K562 (cell line): ENCODE results near the gene ZBTB2. TPM values are rescaled to one million over a fixed set of nuclear protein-coding genes. Genes with fewer than 3 reads are reported as not detected.

ENCODE experiments used
- ARHGAP35 ChIP-seq: fragments of 450-650 bp; IDR thresholded peaks from 2 replicates; pipeline ENCODE4 v1.6.1; 2018; ENCODE audit not compliant: partially characterized antibody
- ATF7 ChIP-seq: fragments of 450-650 bp; IDR thresholded peaks from 2 replicates; pipeline ENCODE4 v1.7.1; 2014; ENCODE audit warnings: mild to moderate bottlenecking, moderate library complexity
- CBX1 ChIP-seq: sonication (generic); IDR thresholded peaks from 2 replicates; pipeline ENCODE4 v1.6.1; 2016; ENCODE audit warnings: antibody characterized with exemption, low read depth, mild to moderate bottlenecking
- ELF1 ChIP-seq: fragments of 200-800 bp; sonication (Bioruptor generic); IDR thresholded peaks from 2 replicates; pipeline ENCODE4 v1.6.1; 2016; ENCODE audit warnings: missing genetic modification characterization, missing compliant biosample characterization
- FOXA1 ChIP-seq: fragments of 450-650 bp; IDR thresholded peaks from 2 replicates; pipeline ENCODE4 v1.6.1; 2016; ENCODE audit warnings: mild to moderate bottlenecking, borderline replicate concordance
- GABPA ChIP-seq: fragments of 200-800 bp; sonication (Bioruptor generic); conservative IDR thresholded peaks from 2 replicates; pipeline ENCODE4 v1.6.1; 2016; ENCODE audit warnings: low read depth, missing genetic modification characterization, missing compliant biosample characterization
- GATAD2A ChIP-seq: fragments of 450-650 bp; IDR thresholded peaks from 2 replicates; pipeline ENCODE4 v1.6.1; 2017
- GATAD2B ChIP-seq: fragments of 450-650 bp; IDR thresholded peaks from 2 replicates; pipeline ENCODE4 v1.6.1; 2017; ENCODE audit warnings: mild to moderate bottlenecking, borderline replicate concordance
- MYC ChIP-seq, 2 experiments: fragments of 250-450 bp in 1 of 2; sonication (Bioruptor Pico) in 1 of 2; IDR thresholded peaks; 2 replicates each; pipeline versions ENCODE4 v1.5.1 to v1.6.1; 2012 to 2021; ENCODE audit warnings: low read depth in 2 of 2, borderline replicate concordance in 1 of 2, improper control_type of control experiment in 1 of 2, low read length in 1 of 2, mild to moderate bottlenecking in 1 of 2, moderate library complexity in 1 of 2
- OTX1 ChIP-seq: fragments of 450-650 bp; formaldehyde crosslinking; IDR thresholded peaks from 2 replicates; pipeline ENCODE4 v1.4.0; 2022; ENCODE audit warnings: mild to moderate bottlenecking
- POLR2H ChIP-seq: IDR thresholded peaks from 2 replicates; pipeline ENCODE4 v1.6.1; 2016; ENCODE audit warnings: missing genetic modification characterization, low read depth, mild to moderate bottlenecking, control low read depth, missing compliant biosample characterization, moderate library complexity
- PTRF ChIP-seq: fragments of 450-650 bp; IDR thresholded peaks from 2 replicates; pipeline ENCODE4 v1.6.1; 2016; ENCODE audit warnings: mild to moderate bottlenecking, missing genetic modification characterization, missing compliant biosample characterization
- SRSF9 ChIP-seq: fragments of 200-400 bp; formaldehyde crosslinking; IDR thresholded peaks from 2 replicates; pipeline ENCODE4 v1.6.1; 2017; ENCODE audit warnings: low read depth, low read length, borderline replicate concordance
- TOE1 ChIP-seq, 2 experiments: fragments of 450-650 bp in 1 of 2; sonication (generic) in 1 of 2; formaldehyde crosslinking in 1 of 2; IDR thresholded peaks; 2 replicates each; pipeline versions ENCODE4 v1.7.1 to v1.8.0; 2016 to 2022; ENCODE audit warnings: borderline replicate concordance in 2 of 2, mild to moderate bottlenecking in 2 of 2, antibody characterized with exemption in 1 of 2, inconsistent platforms in 1 of 2, low read depth in 1 of 2, missing genetic modification reagents in 1 of 2, moderate library complexity in 1 of 2
- TRIM24 ChIP-seq, 2 experiments: fragments of 450-650 bp; IDR thresholded peaks; 2 replicates each; pipeline ENCODE4 v1.6.1; 2016
- YY1 ChIP-seq, 3 experiments: IDR thresholded peaks; 2 replicates each; pipeline ENCODE4 v1.6.1; 2011; ENCODE audit warnings: low read length in 2 of 3, mild to moderate bottlenecking in 2 of 3, moderate library complexity in 2 of 3, borderline replicate concordance in 1 of 3, control low read depth in 1 of 3, low read depth in 1 of 3; ENCODE audit not compliant: insufficient read depth in 3 of 3, insufficient replicate concordance in 2 of 3, control insufficient read depth in 1 of 3, insufficient read length in 1 of 3; ENCODE audit errors: extremely low read depth in 1 of 3
- ZNF121 ChIP-seq: sonication (generic); formaldehyde crosslinking; conservative IDR thresholded peaks from 2 replicates; pipeline ENCODE4 v1.8.0; 2022; ENCODE audit warnings: missing genetic modification reagents
- ZNF586 ChIP-seq: fragments of 450-650 bp; formaldehyde crosslinking; conservative IDR thresholded peaks from 2 replicates; pipeline ENCODE4 v1.4.0; 2020; ENCODE audit warnings: mild to moderate bottlenecking, moderate library complexity
- ZNF696 ChIP-seq: fragments of 250-450 bp; sonication (Bioruptor Pico); conservative IDR thresholded peaks from 2 replicates; pipeline ENCODE4 v1.4.0; 2020; ENCODE audit warnings: mild to moderate bottlenecking, moderate library complexity
- polyA plus RNA-seq, 8 experiments: library from polyadenylated mRNA; depleted of rRNA in 4 of 8; stranded (reverse) in 5 of 8; unstranded in 3 of 8; fragments of >200 nt; fragmentation: Nextera tagmentation in 2 of 8; fragmentation: Illumina TruSeq in 1 of 8; extraction: Ambion mirVana in 2 of 8; extraction: Trizol in 1 of 8; gene quantifications; 2 replicates each; pipeline versions ENCODE4 v1.2.1 to v1.2.3, GENCODE V29; 2011 to 2014; ENCODE audit warnings: inconsistent platforms in 1 of 8, missing spikeins in 1 of 8
- total RNA-seq, 7 experiments: library from RNA; depleted of rRNA in 6 of 7; stranded (reverse); fragments of >200 nt in 6 of 7; fragmentation: Illumina TruSeq in 2 of 7; extraction: Trizol in 2 of 7; gene quantifications; 2 replicates each; pipeline versions ENCODE4 v1.2.1 to v1.2.3, GENCODE V29; 2011 to 2021; ENCODE audit warnings: low replicate concordance in 1 of 7
- TF ChIP-seq, protein P1 (sequence below): fragments of 250-450 bp; sonication (Bioruptor Pico); IDR thresholded peaks from 2 replicates; pipeline ENCODE4 v1.4.0; 2020; ENCODE audit warnings: mild to moderate bottlenecking, moderate library complexity, borderline replicate concordance
- TF ChIP-seq, protein P2 (sequence below): fragments of 450-650 bp; formaldehyde crosslinking; IDR thresholded peaks from 2 replicates; pipeline ENCODE4 v1.4.0; 2020; ENCODE audit warnings: mild to moderate bottlenecking, moderate library complexity
- TF ChIP-seq, protein P3 (sequence below): sonication (generic); IDR thresholded peaks from 2 replicates; pipeline ENCODE4 v1.6.1; 2016

The ZBTB2 gene
- total and polyA plus RNA-seq, 9 of the 15 experiments (the other 6 are each of a cell fraction or from before 2014, with no cell fraction given) = 5.1 to 26.2 (median 16.4) TPM

GRCh38 chr6:151390276-151390850, 996 bp downstream of the ZBTB2 start (continued):
- TF ChIP-seq MYC (IDR thresholded peaks at IDR 0.05; ENCODE audit: low read depth, low read length) (peak; percentile 82), MYC (CRISPR knock-in tag; IDR thresholded peaks at IDR 0.05; ENCODE audit: borderline replicate concordance, low read depth) (no peak), YY1 (IDR thresholded peaks at IDR 0.05; ENCODE audit: borderline replicate concordance in 1 of 3, control insufficient read depth in 1 of 3, extremely low read depth in 1 of 3, insufficient read depth in 3 of 3, insufficient read length in 1 of 3, insufficient replicate concordance in 2 of 3, low read depth in 1 of 3, low read length in 2 of 3) (peak in 2 of 3 experiments; percentile 57 to 62), SRSF9 (no peak), ELF1 (tag) (peak; percentile 91), FOXA1 (no peak), GATAD2B (no peak), ARHGAP35 (peak; percentile 89), TOE1 (IDR thresholded peaks at IDR 0.05; ENCODE audit: borderline replicate concordance) (no peak), TOE1 (CRISPR knock-in tag; IDR thresholded peaks at IDR 0.05; ENCODE audit: borderline replicate concordance, low read depth) (no peak), ZNF586 (no peak), PTRF (tag) (no peak), OTX1 (CRISPR knock-in tag) (no peak), CBX1 (peak; percentile 64; the same call in 1 of the 2 replicates), POLR2H (tag) (peak; percentile 57; the same call in 1 of the 2 replicates), ATF7 (peak; percentile 81), GABPA (tag) (peak; percentile 89), TRIM24 (IDR thresholded peaks at IDR 0.05) (peak in 1 of 2 experiments; percentile 40; a peak in 1 of 4 replicates), ZNF121 (no peak), GATAD2A (no peak), ZNF696 (no peak)
- TF ChIP-seq, protein P1, sequence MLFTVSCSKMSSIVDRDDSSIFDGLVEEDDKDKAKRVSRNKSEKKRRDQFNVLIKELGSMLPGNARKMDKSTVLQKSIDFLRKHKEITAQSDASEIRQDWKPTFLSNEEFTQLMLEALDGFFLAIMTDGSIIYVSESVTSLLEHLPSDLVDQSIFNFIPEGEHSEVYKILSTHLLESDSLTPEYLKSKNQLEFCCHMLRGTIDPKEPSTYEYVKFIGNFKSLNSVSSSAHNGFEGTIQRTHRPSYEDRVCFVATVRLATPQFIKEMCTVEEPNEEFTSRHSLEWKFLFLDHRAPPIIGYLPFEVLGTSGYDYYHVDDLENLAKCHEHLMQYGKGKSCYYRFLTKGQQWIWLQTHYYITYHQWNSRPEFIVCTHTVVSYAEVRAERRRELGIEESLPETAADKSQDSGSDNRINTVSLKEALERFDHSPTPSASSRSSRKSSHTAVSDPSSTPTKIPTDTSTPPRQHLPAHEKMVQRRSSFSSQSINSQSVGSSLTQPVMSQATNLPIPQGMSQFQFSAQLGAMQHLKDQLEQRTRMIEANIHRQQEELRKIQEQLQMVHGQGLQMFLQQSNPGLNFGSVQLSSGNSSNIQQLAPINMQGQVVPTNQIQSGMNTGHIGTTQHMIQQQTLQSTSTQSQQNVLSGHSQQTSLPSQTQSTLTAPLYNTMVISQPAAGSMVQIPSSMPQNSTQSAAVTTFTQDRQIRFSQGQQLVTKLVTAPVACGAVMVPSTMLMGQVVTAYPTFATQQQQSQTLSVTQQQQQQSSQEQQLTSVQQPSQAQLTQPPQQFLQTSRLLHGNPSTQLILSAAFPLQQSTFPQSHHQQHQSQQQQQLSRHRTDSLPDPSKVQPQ (CRISPR knock-in tag) = no peak
- TF ChIP-seq, protein P2, sequence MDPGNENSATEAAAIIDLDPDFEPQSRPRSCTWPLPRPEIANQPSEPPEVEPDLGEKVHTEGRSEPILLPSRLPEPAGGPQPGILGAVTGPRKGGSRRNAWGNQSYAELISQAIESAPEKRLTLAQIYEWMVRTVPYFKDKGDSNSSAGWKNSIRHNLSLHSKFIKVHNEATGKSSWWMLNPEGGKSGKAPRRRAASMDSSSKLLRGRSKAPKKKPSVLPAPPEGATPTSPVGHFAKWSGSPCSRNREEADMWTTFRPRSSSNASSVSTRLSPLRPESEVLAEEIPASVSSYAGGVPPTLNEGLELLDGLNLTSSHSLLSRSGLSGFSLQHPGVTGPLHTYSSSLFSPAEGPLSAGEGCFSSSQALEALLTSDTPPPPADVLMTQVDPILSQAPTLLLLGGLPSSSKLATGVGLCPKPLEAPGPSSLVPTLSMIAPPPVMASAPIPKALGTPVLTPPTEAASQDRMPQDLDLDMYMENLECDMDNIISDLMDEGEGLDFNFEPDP (CRISPR knock-in tag) = no peak
- TF ChIP-seq, protein P3, sequence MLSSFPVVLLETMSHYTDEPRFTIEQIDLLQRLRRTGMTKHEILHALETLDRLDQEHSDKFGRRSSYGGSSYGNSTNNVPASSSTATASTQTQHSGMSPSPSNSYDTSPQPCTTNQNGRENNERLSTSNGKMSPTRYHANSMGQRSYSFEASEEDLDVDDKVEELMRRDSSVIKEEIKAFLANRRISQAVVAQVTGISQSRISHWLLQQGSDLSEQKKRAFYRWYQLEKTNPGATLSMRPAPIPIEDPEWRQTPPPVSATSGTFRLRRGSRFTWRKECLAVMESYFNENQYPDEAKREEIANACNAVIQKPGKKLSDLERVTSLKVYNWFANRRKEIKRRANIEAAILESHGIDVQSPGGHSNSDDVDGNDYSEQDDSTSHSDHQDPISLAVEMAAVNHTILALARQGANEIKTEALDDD = no peak
